Measurements from ENCODE around the gene NMUR1.

- TF ChIP-seq CTCF (IDR thresholded peaks at IDR 0.05; ENCODE audit: insufficient read depth, low read length, poor library complexity, severe bottlenecking) (no peak), EZH2phosphoT487 (conservative IDR thresholded peaks at IDR 0.05; ENCODE audit: low read length) (no peak)
These were observed 15.3 kb downstream of the NMUR1 start for GRCh38 chr2:231514951-231515297.

All from SU-DHL-6 (cell line).